Stimulated activated CD8-positive, alpha-beta memory T cell treated with anti-CD3 and anti-CD28 coated beads, Interleukin-15, amount 100 ng/mL, for 48 hours (primary cell): Measurements from ENCODE around the gene COL21A1.

Experiments
- DNase-seq, 2 donors: peaks; one replicate each; pipeline ENCODE4 v3.0.0-alpha.2; 2020; ENCODE audit warnings: low read depth in 2 of 2

The COL21A1 gene

DNA sequence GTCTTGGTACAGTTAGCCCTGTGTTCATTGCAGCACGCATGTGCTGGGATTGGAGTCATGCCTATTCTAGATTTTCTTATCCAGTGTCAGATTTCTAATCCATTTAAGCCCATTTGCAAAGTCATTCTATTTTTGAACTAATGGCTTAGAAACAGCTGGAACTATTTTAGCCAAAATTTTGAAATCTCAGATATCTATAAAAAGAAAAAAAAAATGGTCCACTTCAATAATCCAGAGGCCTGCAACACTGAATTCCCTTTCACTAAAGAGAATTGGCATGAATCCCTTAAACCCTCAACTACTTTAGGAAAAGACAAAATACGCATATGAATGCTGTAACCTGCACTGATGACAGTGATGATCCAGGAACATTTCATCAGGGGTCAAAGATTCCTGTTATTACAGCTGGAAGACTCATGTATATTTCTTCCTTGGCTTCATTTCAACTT, 1.5 kb downstream of the COL21A1 start:
- no peak for DNase-seq

DNA sequence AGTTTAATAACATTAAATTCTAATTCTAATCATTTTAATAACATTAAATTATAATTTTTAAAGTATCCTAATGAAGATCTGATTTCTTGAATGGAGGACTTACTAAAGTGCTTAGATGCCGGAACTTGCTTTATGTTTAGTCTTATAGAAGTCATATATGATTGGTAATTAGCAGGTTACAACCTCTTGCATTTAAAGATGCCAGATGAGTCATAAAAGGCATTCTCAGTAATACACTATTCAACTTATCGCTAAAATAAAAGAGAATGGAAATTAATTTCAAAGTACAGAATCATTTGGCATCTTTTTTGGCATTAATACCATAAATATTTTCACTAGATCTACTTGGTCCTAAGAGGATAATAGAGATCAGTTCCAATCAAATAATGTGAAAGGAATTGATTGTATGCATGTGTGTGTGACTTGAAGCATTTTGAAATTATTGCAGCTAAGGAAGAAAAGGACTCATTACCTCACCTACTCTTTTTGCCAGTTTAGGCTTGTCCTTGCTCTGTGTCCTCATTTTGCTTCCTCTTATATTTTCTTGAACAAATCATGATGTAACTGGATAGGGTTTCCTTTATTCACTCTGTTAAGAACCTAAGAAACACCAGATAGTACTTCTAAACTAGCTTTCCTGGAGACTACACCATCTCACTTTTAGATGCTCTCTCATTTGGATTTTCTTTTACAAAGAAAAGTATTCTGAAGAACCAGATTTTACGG, 2.7 kb downstream of the COL21A1 start:
- no peak for DNase-seq

DNA sequence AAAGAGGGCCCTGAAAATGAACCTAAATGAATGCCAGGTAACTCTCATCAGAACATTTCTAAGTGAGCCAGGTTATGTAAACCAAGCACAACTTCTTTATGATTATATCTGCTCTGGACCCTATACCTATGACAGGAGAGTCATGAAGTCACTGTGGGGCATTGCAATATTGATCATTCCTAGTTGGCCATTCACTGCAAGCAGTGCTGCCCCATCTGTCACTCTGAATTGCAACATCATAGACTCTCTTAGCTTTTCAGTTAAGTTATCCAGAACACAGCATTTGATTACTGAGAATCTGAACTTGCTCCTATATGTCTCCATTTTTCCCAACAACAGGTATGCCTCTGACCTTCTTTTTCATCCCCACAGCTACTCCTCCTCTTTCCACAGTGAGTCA, 3.3 kb downstream of the COL21A1 start:
- DNase-seq = no peak

DNA sequence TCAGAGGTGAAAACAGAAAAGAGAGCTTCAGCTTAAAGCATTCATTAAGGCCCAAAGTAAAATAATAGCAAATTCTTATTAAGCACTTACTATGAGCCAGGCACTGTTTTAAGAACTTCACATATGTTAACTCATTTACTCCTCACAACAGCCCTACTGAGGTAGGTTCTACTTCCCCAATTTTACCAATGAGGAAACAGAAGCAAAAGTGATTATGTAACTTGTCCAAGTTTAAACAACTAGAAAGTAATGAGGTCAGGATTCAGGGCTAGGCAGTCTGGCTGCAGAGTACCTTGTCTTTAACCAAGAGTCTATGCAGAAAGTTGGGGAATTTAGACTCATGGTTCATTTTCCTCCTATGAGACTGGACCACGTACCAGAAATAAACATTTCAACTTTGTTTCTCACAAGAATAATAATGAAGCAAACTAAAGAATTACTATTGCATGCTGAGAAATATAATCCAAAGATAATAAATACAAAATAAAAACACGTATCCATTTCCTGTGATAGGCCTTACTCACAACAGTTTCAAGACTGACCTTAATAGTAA, 3.8 kb downstream of the COL21A1 start:
- no peak for DNase-seq

DNA sequence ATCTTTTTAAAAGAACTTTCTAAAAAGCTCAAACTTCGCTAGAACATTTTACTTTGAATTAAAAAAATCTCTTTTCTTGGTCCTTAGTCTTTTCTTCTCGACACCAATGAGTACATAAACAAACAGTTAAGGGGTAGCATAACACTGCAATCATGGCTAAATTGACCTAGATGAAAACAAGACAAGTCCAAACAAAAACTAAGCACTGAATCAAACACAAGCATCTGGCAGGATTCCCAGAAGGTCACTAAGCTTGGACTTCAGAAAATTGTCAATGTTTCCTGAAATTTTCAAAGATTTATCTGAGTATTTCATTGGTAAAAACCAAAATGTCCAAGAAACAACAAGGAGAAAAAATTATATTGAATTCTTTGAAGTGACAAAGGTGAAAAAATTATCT, 5.0 kb downstream of the COL21A1 start:
- no peak for DNase-seq

DNA sequence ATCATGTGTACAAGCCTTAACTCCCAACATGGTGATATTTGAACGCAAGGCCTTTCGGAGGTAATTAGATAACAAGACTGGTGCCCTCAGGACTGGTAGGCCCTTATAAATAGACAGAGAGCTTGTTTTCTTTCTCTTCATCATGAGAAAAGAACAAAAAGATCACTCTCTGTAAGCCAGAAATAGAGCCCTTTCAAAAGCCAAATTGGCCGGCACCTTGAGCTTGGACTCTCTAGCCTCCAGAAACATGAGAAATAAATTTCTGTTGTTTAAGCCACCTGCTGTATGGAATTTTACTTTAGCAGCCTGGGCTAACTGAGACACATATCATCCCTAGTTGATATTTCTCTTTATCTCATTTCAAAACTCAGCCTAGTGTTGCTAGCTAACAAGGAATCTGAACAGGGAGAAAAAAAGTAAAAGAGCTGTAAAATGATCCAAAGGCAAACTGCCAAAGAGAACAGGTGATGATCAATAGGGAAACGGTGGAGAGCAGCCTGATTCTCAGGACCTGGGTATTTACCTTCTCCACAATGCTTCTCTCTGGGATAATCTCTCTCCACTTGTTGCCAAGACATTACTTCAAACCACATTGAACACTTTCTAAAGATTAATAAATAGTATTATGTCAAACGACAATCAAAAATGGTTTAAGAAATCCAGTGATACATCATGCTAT, 6.1 kb downstream of the COL21A1 start:
- DNase-seq = no peak

DNA sequence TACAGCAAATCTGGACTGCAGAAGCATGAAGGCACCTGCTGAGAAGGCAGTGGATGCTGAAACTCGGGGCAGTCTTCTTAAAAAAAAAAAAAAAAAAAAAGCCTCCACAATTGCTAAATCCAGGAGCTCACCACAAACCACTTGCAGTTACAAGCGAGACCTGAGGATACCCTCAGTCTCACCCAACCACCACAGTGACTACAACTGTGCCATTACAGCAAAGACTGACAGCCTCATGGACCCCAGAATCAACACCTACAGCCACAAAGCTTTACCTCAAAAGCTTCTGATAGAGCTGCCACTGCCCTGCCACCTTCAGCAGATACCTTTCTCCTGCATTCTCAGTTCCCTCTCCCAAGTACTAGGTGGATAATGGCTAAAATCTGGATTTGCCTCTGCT, 9.0 kb downstream of the COL21A1 start:
- DNase-seq = no peak

DNA sequence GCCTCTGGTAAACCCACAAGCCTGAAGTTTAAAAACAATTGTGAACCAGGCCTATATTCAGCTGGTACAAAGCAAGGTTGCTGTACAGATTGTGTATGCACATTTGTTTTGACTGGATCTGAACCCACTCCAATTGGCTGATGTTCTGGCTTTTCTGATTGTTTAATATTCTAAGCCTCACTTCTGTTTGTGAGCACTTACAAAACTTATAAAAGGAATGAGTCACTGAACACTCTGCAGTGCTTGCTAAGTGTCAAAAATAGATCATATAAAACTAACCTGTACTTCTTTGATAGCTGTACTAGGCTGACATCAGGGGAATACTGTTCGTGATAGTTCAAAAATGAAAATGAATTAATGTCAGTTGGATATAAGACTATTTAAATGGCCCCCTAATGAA, 12.1 kb downstream of the COL21A1 start:
- DNase-seq = no peak

DNA sequence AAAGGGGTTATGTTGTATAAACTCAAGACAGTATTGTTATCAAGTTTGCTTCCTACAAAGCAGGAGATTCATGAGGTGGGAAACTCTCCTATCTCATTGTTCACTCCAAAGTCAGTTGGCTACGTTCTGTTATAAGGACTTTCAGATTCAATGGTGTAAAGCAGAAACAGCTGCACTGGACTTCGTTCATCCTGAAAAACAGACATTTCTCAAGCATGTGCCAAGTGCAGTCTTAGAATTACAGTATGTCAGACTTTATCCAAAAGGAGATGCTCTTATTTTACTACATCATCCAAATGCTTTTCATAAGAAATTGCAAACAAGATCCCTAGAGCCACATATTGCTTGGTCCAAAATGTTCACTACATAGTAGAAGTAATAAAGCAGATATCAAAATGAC, 14.9 kb downstream of the COL21A1 start:
- DNase-seq = no peak

DNA sequence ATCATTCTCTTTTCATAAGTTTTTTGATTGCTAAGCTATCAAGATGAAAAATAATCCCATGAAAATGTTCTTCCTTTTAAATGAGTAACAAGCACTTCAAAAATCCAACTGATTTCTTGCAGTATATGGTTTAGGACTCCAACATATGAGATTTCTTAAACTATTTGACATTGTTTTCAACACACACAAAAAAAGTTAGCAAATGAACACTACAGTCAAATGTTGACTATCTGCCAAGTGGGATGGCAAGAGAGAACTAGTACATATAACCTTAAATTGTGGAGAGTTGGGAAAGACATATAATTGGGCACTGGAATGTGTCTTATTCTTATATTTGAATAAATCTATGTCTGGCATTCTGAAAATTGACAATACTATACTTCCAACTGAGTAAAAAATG, 15.6 kb downstream of the COL21A1 start:
- DNase-seq = no peak

DNA sequence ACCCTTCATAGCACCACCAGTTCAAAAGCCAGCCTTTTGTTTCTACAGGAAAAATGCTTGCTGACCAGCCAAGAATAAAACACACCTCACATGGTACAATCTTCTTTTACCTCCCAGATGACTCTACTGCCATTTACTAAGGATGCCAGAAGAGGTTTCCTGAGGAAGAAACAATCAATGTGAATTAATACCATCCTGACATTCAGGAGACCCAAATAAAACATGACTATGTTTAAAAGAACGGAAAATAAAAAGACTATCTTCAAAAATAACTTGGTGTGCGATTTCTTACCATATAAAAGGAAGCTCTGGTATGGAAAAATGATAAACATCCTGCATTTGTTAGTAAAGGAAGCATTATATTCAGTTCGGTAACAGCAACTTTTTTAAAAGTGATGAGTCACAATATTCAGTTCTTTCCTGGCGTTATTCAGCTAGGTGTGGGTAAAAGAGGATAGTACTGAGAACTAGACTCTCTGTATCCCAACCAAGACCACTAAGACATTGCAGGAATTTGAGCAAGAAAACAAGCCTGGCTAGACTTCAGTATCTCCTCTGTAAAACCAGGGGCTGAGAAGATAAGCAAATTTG, 16.3 kb downstream of the COL21A1 start:
- no peak for DNase-seq

DNA sequence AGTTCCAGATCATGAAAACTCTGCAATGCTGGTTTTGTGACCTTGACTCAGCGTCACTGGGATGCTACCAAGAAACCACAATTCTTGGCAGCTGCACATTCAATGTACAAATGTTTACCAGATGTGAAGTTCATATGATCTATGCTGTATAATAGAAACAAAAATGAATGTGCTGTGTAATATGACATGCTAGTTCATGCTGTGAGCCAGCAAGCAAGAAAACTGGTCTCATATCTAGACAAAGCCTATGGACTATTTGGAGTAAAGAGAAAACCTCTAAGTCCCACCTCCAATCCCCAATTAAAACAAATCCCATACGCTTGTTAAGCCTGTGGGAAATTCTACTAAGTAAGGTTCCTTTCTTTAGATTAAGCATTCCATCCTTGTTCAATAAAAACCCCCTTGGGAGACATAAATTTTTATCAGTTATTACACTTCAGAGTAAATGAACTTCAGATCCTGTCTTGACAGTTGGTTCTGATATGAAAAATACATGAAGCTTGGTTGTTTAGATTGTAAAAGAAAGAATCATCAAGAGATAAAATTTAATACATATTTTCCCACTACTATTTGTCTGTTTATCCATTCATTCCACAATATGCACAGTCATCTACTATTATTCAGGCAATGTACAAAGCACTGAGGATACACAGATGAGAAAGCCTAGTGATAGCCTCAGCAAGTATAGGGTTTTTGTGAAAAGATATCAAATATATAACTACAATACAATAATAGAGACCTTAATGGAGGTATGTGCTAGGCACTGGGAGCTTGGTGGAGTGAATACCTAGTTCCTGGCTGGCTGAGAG, 20.1 kb downstream of the COL21A1 start:
- DNase-seq = no peak

DNA sequence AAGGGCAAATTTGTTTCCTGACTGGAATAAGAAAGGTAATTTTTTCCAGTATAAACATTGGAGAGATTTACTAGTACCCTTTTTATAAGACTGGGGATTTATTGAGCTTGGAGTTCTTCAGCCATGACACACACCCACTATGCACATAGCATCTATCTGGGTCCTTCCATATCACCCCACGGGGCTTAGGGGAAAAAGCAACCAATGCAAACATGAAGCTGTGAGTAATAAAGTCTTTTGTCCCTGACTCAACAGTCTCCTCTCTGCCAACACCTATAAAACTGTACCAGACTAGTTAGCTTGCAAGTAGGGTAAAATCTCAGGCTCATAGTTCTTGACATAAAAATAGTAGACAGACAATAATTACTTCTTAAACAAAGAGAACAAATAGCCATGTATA, 23.4 kb downstream of the COL21A1 start:
- DNase-seq = no peak

DNA sequence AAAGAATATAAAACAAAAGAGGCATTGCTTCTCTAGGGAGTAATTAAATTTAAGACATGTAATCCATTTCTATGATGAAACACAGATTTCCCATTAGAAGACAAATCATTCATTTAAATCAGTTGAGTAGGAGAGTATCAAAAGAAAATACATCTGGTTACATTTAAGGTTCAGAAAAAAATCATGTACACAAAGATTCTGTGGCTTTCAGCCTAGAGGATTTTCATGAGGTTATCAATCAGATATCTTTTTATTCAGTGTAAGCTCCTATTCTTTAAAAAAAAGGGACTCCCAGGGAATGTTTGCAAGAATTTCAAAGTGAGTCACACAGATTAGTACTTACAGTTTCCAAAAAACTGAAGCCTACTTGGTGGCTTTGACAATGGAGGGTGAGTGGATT, 24.9 kb downstream of the COL21A1 start:
- DNase-seq = no peak

DNA sequence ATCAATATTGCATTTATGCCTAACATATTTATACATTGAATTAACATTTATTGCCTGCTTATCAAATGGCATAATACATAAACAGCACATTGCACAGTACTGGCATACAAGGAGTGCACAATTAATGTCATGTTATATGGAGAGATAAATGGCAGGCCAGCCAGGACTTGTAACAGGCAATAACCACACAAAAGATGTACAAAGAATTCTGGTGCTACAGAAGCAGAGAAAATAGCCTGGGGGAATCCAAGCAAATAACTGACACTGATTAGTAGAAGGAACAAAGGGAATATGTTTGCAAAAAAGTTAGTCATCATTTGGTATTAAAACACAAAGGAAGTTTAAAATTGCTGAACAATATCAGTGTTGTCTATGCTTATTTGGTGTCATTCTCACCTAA, 27.3 kb downstream of the COL21A1 start:
- DNase-seq = no peak

DNA sequence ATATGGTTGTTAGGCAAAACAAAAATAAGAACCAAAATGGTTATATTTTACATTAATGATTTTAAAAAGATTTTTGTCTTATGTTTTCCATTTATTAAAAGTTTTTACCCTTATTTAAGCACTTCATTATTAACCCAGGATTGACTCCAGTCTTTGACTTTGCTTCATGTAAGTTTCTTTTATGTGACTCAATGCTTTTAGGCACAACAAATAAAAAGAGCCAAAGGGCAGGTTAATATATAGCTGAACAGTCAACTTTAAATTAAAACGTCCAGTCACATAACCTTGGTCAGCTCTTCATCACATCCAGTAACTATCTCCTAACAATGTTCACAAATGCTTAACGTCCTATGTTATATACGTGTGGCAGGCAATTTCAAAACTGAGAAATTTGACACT, 32.7 kb downstream of the COL21A1 start:
- DNase-seq = no peak

DNA sequence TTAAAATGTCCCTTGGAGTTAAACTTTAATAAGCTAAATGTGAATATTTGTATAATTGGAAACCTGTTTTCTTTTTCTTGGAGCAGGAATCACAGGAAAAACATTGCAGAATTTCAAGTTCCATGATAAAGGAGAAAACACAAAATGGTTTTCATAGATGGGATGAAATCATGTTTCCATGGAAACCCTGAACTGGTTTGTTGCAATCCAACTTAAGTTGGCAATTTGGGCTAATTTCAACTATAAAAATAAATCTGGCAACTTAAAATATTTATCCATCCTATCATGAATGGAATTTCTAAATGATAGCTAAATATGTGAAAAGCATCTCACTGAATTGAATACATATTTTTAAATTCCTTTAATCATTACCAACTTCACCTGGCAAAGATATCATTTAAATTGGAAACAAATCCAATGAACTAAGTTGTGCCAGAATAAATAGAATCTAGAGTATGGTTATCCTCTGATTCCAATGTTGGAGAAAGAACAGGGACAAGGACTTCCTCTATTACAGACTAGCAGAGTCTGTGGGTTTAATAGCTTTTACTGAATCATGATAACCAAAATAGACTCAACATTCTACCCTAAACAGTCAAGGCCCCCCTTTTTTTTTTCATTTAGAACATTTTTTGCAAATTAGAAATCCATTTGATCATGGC, 33.2 kb downstream of the COL21A1 start:
- DNase-seq = no peak

DNA sequence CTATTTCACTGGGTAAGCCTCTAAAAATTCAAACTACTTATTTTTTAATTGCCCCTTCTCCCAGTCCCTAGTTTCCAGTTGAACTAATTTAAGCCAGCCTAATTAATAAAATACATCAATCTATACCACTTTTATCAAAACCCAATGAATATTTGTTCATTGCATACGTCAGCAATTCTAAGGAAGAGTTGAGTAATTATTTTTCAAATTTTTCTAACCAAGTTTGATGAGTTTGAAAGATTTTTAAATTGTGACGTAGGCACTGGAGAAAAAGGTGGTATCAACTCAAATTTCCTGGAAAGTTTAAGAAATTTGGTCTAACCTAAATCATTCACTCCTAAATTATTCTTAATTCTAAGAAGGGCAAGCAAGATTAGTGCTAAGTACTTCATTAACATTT, 35.7 kb downstream of the COL21A1 start:
- no peak for DNase-seq

DNA sequence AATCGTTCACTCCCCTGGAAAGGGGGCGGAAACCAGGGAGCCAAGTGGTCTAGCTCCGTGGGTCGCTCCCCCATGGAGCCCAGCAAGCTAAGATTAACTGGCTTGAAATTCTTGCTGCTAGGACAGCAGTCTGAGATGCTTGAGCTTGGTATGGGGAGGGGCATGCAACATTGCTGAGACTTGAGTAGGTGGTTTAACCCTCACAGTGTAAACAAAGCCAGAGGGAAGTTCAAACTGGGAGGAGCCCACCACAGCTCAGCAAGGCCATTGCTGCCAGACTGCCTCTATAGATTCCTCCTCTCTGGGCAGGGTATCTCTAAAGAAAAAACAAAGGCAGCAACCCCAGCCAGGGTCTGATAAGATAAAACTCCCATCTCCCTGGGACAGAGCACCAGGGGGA, 43.2 kb downstream of the COL21A1 start:
- DNase-seq = no peak

DNA sequence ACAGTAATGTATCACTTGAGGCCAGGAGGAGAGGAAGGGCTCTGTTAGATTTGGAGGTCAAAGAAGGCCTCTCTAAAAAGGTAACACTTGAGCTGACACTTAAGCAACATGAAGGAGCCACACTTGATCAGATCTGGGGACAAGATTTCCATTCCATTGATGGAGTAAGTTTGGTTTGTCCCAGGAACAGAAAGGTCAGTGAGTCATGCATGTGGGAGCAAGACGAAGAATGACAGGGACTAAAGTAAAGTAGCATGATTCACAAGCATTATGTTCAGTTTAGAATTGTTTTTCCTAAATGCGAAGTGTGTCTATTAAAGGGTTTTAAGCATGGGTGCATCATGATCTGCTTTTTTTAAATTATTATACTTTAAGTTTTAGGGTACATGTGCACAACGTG, 47.4 kb downstream of the COL21A1 start:
- no peak for DNase-seq

DNA sequence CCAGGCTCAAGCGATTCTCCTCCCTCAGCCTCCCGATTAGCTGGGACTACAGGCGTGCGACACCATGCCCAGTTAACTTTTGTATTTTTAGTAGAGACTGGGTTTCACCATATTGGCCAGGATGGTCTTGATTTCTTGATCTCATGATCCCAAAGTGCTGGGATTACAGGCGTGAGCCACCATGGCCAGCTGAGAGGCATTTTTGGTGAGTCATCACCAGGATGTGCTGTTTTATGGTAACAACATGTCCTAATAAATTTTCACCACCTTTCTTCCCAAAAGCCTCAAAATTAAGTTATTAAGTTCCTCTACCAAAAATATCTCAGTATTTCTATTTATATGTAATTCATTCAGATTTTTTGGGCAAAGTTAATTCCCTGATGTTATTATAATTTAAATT, 53.5 kb downstream of the COL21A1 start:
- DNase-seq = no peak

DNA sequence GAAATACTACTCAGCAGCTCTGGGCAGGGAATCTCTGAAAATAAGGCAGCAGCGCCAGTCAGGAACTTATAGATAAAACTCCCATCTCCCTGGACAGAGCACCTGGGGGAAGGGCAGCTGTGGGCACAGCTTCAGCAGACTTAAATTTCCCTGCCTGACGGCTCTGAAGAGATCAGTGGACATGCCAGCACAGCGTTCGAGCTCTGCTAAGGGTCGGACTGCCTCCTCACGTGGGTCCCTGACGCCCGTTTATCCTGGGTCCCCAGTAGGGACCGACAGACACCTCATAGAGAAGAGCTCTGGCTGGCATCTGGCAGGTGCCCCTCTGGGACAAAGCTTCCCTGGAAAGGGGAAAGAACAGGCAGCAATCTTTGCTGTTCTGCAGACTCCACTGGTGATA, 59.0 kb downstream of the COL21A1 start:
- no peak for DNase-seq
